Body of pancreas (tissue), 4 donors: ENCODE measurements around the gene CHORDC1.

Experiments
- POLR2A ChIP-seq, 3 donors: fragments of 450-650 bp; IDR thresholded peaks; one replicate each; pipeline ENCODE4 v1.6.1; 2016; ENCODE audit warnings: antibody characterized with exemption in 3 of 3, mild to moderate bottlenecking in 2 of 3
- TF ChIP-seq, protein P1 (sequence below), 7 experiments: fragments of 450-650 bp in 4 of 7; fragments of 200-600 bp in 3 of 7; sonication (generic) in 3 of 7; IDR thresholded peaks; one replicate each; pipeline ENCODE4 v1.5.1; 2016 to 2019; ENCODE audit warnings: antibody characterized with exemption in 7 of 7

DNA sequence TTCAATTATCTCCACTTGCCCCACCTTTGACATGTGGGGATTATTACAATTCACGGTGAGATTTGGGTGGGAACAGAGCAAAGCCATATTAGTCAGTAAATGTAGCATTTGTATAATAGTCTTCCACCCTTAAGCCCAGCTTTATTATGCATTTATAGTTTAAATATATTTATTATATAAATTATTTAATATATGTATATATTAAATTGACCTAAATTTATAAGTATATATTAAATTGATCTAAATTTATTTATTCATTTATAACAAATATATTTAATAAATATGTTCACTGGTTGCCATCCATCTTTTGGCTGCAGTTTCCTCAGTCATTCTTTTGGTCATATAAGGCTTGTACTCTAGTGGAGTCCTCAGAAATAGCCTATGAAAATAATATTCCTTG, 23.6 kb upstream of the CHORDC1 start:
- TF ChIP-seq, protein P1, sequence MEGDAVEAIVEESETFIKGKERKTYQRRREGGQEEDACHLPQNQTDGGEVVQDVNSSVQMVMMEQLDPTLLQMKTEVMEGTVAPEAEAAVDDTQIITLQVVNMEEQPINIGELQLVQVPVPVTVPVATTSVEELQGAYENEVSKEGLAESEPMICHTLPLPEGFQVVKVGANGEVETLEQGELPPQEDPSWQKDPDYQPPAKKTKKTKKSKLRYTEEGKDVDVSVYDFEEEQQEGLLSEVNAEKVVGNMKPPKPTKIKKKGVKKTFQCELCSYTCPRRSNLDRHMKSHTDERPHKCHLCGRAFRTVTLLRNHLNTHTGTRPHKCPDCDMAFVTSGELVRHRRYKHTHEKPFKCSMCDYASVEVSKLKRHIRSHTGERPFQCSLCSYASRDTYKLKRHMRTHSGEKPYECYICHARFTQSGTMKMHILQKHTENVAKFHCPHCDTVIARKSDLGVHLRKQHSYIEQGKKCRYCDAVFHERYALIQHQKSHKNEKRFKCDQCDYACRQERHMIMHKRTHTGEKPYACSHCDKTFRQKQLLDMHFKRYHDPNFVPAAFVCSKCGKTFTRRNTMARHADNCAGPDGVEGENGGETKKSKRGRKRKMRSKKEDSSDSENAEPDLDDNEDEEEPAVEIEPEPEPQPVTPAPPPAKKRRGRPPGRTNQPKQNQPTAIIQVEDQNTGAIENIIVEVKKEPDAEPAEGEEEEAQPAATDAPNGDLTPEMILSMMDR (IDR thresholded peaks at IDR 0.05): no peak
- no peak for TF ChIP-seq POLR2A (IDR thresholded peaks at IDR 0.05)
